Measurements from ENCODE around the gene ONECUT2. TPM values are rescaled to one million over a fixed set of nuclear protein-coding genes. Genes with fewer than 3 reads are reported as not detected.

The ONECUT2 gene
- total RNA-seq, 1 experiment from 2014 or later = 0.48 TPM

GRCh38 chr18:57439985-57440330, 4.8 kb downstream of the ONECUT2 start:
- Histone ChIP-seq H3K56ac (ENCODE audit: insufficient read length, low read depth, low read length) (no peak overlapping the region), H3T11ph (ENCODE audit: low read length) (no peak overlapping the region), H4K91ac (ENCODE audit: insufficient read length, low read depth, low read length) (no peak overlapping the region), H2BK15ac (ENCODE audit: low read depth, low read length) (no peak overlapping the region), H3K79me1 (ENCODE audit: insufficient read depth, low read depth, low read length, poor library complexity, severe bottlenecking) (no peaks in the 10 kb centered on the region), H3K18ac (ENCODE audit: insufficient read length, low read depth, low read length) (no peak overlapping the region), H3K4ac (ENCODE audit: low read depth, low read length) (no peak overlapping the region), H3K4me1 (ENCODE audit: insufficient read depth, low read length) (no peaks in the 10 kb centered on the region), H2AK5ac (ENCODE audit: insufficient read length, low read length) (no peak overlapping the region), H4K8ac (replicated peaks; ENCODE audit: insufficient read length, low read depth, low read length) (no peak overlapping the region), H2BK5ac (ENCODE audit: insufficient read length, low read length) (no peak overlapping the region), H3K23ac (ENCODE audit: insufficient read length, low read depth, low read length) (no peak overlapping the region), H3K4me2 (ENCODE audit: insufficient read depth, insufficient read length, low read length) (peak overlapping the region; percentile 70), H2BK120ac (ENCODE audit: low read depth, low read length, poor library complexity, severe bottlenecking) (no peak overlapping the region), H3K9me3 (ENCODE audit: control insufficient read depth, low read depth, low read length) (no peaks in the 10 kb centered on the region), H3K9ac (ENCODE audit: extremely low read depth, insufficient read length, low read length) (no peak overlapping the region), H4K5ac (ENCODE audit: insufficient read length, low read depth, low read length) (no peak overlapping the region), H3K79me2 (ENCODE audit: insufficient read depth, low read length) (no peaks in the 10 kb centered on the region), H4K20me1 (ENCODE audit: control insufficient read depth, insufficient read depth, insufficient read length) (no peaks in the 10 kb centered on the region), H2BK12ac (ENCODE audit: insufficient read length, low read depth, low read length) (no peak overlapping the region), H2AFZ (ENCODE audit: low read length) (no peak overlapping the region), H3K27ac (ENCODE audit: insufficient read length, low read depth, low read length) (no peak overlapping the region), H3K27me3 (ENCODE audit: insufficient read depth, low read length) (peaks cover 80% of the 10 kb centered on the region), H3K14ac (ENCODE audit: insufficient read depth, low read length) (no peak overlapping the region), H3K23me2 (ENCODE audit: insufficient read length, low read depth, low read length, poor library complexity, severe bottlenecking) (peaks cover 16% of the 10 kb centered on the region), H2BK20ac (ENCODE audit: low read depth, low read length, poor library complexity, severe bottlenecking) (no peak overlapping the region)
- TF ChIP-seq CTCF (conservative IDR thresholded peaks at IDR 0.05) = no peak
- H3K4me3 Mint-ChIP-seq = peak overlapping the region; percentile 19 to 82
- no peaks in the 10 kb centered on the region for H3K36me3 Mint-ChIP-seq (ENCODE audit: insufficient read depth in 1 of 3, low read depth in 3 of 3)
- peaks cover 97% of the 10 kb centered on the region for H3K27me3 Mint-ChIP-seq (ENCODE audit: low read depth)
- peaks cover 51 to 52% of the 10 kb centered on the region in 2 experiments for H3K4me1 Mint-ChIP-seq
- no CpG with 5 or more reads among the region's 17 CpGs for WGBS (ENCODE audit: extremely low coverage, insufficient read length, low lambda C conversion rate)
- no peak for DNase-seq
- H3K9me3 Mint-ChIP-seq = peaks cover 4 to 12% of the 10 kb centered on the region in 2 experiments; a peak in 3 of 5 replicates
- H3K27ac Mint-ChIP-seq = no peak overlapping the region

Data from H9 (cell line).